ENCODE results near the gene COL25A1.

Gene COL25A1

GRCh38 chr4:108793415-108793814 lies 509.0 kb downstream of the COL25A1 start:
- DNase-seq = no peak

GRCh38 chr4:108788731-108789130 lies 513.7 kb downstream of the COL25A1 start:
- no peak for DNase-seq

GRCh38 chr4:108787724-108788123 lies 514.7 kb downstream of the COL25A1 start:
- DNase-seq = no peak

GRCh38 chr4:108787106-108787505 lies 515.4 kb downstream of the COL25A1 start:
- no peak for DNase-seq

GRCh38 chr4:108786351-108786750 lies 516.1 kb downstream of the COL25A1 start:
- DNase-seq = no peak

GRCh38 chr4:108783665-108784463 lies 518.6 kb downstream of the COL25A1 start:
- DNase-seq = no peak

- DNase-seq = no peak
Measured at GRCh38 chr4:108779958-108780357, 522.5 kb downstream of the COL25A1 start.

- DNase-seq = no peak
Measured at GRCh38 chr4:108777388-108777787, 525.1 kb downstream of the COL25A1 start.

- no peak for DNase-seq
Measured at GRCh38 chr4:108775921-108776320, 526.5 kb downstream of the COL25A1 start.

- DNase-seq = no peak
Measured at GRCh38 chr4:108774809-108775530, 527.5 kb downstream of the COL25A1 start.

- no peak for DNase-seq
Measured at GRCh38 chr4:108772402-108772801, 530.1 kb downstream of the COL25A1 start.

GRCh38 chr4:108766058-108766457 lies 536.4 kb downstream of the COL25A1 start:
- DNase-seq = no peak

- no peak for DNase-seq
Measured at GRCh38 chr4:108763986-108764385, 538.5 kb downstream of the COL25A1 start.

GRCh38 chr4:108763226-108763593 lies 539.2 kb downstream of the COL25A1 start:
- DNase-seq = no peak

GRCh38 chr4:108762559-108763225 lies 539.8 kb downstream of the COL25A1 start, which contains the start of gene ETNPPL:
TSS of gene ETNPPL (minus strand) at chr4:108763053. CDS start at chr4:108762898, 155 bp downstream.
- peak in 1 of 2 experiments; percentile 1 for DNase-seq
